Esophagus muscularis mucosa (tissue), 4 donors: ENCODE results near the gene WNT1.

ENCODE experiments used
- CTCF ChIP-seq, 3 experiments: fragments of 200-600 bp in 2 of 3; fragments of 450-650 bp in 1 of 3; sonication (generic) in 2 of 3; IDR thresholded peaks; one replicate each; pipeline ENCODE4 v1.5.1; 2017 to 2019; ENCODE audit warnings: antibody characterized with exemption in 3 of 3, mild to moderate bottlenecking in 2 of 3, moderate library complexity in 1 of 3
- EP300 ChIP-seq: sonication (generic); formaldehyde crosslinking; IDR thresholded peaks from one replicate; pipeline ENCODE4 v1.6.1; 2017; ENCODE audit warnings: antibody characterized with exemption
- POLR2A ChIP-seq: fragments of 450-650 bp; IDR thresholded peaks from one replicate; pipeline ENCODE4 v1.6.1; 2017; ENCODE audit warnings: antibody characterized with exemption, moderate library complexity, mild to moderate bottlenecking, low read depth
- POLR2AphosphoS5 ChIP-seq, 2 donors: sonication (generic); formaldehyde crosslinking; IDR thresholded peaks; one replicate each; pipeline ENCODE4 v1.6.1; 2017; ENCODE audit warnings: antibody characterized with exemption in 2 of 2

GRCh38 chr12:49027846-49028555, 49.9 kb downstream of the WNT1 start:
- no peak for TF ChIP-seq CTCF (IDR thresholded peaks at IDR 0.05)
- no peak for TF ChIP-seq POLR2AphosphoS5 (IDR thresholded peaks at IDR 0.05)
- no peak for TF ChIP-seq EP300
- TF ChIP-seq POLR2A: no peak
